Cardiac muscle cell (in vitro differentiated cells and primary cell): ENCODE measurements around the gene PPFIA4. TPM values are rescaled to one million over a fixed set of nuclear protein-coding genes. Genes with fewer than 3 reads are reported as not detected.

ENCODE experiments used
- DNase-seq, 2 donors: peaks; one replicate each; pipeline versions ENCODE4 v3.0.0 to v3.0.0-alpha.2; 2010 to 2017; ENCODE audit warnings: low read depth in 1 of 2, low spot score in 1 of 2
- H3K27ac ChIP-seq: fragments of 200-600 bp; sonication (generic); 2 replicates; pipeline ENCODE4 v1.5.1; 2016
- H3K27me3 ChIP-seq: fragments of 200-600 bp; sonication (generic); 2 replicates; pipeline ENCODE4 v1.6.0; 2016; ENCODE audit warnings: control low read depth
- H3K36me3 ChIP-seq: fragments of 200-600 bp; sonication (generic); 2 replicates; pipeline ENCODE4 v1.5.1; 2016; ENCODE audit warnings: control low read depth
- H3K4me1 ChIP-seq: fragments of 200-600 bp; sonication (generic); 2 replicates; pipeline ENCODE4 v1.8.1; 2017; ENCODE audit warnings: low read depth, mild to moderate bottlenecking, mixed run types
- H3K4me3 ChIP-seq: fragments of 200-600 bp; sonication (generic); 2 replicates; pipeline ENCODE4 v1.5.1; 2016; ENCODE audit warnings: mild to moderate bottlenecking
- H3K9me3 ChIP-seq: fragments of 200-600 bp; sonication (generic); 2 replicates; pipeline ENCODE4 v1.5.1; 2017; ENCODE audit warnings: low read depth, mild to moderate bottlenecking, control low read depth
- CTCF ChIP-seq: IDR thresholded peaks from 2 replicates; pipeline ENCODE4 v1.5.1; 2012; ENCODE audit warnings: low read depth, mild to moderate bottlenecking, low read length
- polyA plus RNA-seq: library from polyadenylated mRNA; unstranded; fragments of >200 nt; fragmentation: Nextera tagmentation; extraction: Ambion mirVana; gene quantifications from 2 replicates; pipeline ENCODE4 v1.2.1, GENCODE V29; 2016
- total RNA-seq: library from RNA; depleted of rRNA; stranded (reverse); fragments of >200 nt; gene quantifications from 2 replicates; pipeline ENCODE4 v1.2.3, GENCODE V29; 2016

The PPFIA4 gene
- total and polyA plus RNA-seq, 2 experiments from 2014 or later = 97.5 to 207 TPM

DNA sequence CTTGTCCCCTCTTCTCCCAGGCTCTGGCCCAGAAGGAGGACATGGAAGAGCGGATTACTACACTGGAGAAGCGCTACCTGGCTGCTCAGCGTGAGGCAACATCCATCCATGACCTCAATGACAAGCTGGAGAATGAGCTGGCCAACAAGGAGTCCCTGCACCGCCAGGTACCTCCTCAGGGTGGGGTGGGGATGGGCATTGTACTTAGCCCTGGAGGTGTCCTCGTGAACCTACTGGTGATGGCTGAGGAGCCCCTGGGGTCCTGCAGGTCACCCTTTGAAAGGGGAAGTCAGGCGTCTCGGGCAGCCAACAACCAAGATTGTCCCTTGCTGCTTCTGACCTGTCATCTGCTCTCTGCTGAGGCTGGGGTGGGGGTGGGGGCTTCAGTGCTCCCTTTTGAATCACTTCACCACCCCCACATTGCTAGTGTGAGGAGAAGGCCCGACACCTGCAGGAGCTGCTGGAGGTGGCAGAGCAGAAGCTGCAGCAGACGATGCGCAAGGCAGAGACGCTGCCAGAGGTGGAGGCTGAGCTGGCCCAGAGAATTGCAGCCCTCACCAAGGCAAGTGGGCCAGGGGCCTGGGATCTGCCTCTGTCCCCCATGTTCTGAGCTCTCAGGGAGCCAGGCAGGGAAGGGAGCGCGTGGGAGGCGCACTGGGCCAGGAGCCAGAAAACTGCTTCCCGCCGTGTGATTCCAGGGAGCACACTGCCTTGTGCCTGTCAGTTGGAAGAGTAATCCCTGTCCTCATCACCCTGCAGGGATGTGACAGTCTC is 19.7 kb downstream of the PPFIA4 start:
- no peak for TF ChIP-seq CTCF
- peak in 1 of 2 donors; percentile 53 for DNase-seq
- Histone ChIP-seq H3K4me3 (no peak overlapping the region), H3K27me3 (no peaks in the 10 kb centered on the region), H3K4me1 (peaks cover 16% of the 10 kb centered on the region), H3K36me3 (peaks cover 51% of the 10 kb centered on the region), H3K9me3 (no peaks in the 10 kb centered on the region), H3K27ac (no peak overlapping the region)

DNA sequence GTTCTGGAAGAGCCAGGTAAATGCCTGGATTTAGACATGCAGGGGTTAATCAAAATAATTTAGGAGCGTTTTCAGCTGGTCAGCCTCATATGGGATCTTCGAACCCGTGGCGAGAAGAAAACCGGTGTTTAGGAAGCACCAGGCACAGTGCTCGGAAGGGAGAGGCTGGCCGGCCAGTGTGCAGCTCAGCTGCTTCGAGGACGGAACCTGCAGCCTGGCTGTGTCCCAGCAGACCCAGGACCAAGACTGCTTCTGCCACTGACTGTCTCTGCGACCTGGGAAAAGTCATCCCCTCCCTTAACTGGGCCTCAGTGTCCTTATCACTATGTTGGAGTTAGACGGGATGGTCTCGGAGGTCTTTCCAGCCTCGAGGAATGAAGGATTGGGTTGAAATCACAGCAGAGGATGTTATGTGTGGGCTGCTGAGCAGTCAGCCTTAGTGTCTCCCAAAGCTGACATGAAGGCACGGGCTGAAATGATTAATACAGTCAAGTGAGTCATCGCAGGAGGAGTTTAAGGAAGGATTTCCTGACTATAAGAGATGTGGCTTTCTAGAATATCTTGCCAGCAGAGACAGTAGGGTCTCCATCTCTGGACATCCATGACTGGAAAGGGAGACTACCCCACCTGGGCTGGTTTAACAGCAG is 20.8 kb downstream of the PPFIA4 start:
- Histone ChIP-seq H3K36me3 (peaks cover 54% of the 10 kb centered on the region), H3K9me3 (no peaks in the 10 kb centered on the region), H3K4me3 (no peak overlapping the region), H3K27me3 (no peaks in the 10 kb centered on the region), H3K4me1 (peaks cover 12% of the 10 kb centered on the region), H3K27ac (no peak overlapping the region)
- peak in 1 of 2 donors; percentile 82 for DNase-seq
- no peak for TF ChIP-seq CTCF

- no peaks in the 10 kb centered on the region for H3K27me3 ChIP-seq
- H3K36me3 ChIP-seq = peaks cover 60% of the 10 kb centered on the region
- H3K27ac ChIP-seq = no peak overlapping the region
- H3K9me3 ChIP-seq = no peaks in the 10 kb centered on the region
- TF ChIP-seq CTCF = no peak
- peaks cover 7% of the 10 kb centered on the region for H3K4me1 ChIP-seq
- no peak overlapping the region for H3K4me3 ChIP-seq
- no peak for DNase-seq
These were observed 21.8 kb downstream of the PPFIA4 start for GRCh38 chr1:203048086-203048485.

DNA sequence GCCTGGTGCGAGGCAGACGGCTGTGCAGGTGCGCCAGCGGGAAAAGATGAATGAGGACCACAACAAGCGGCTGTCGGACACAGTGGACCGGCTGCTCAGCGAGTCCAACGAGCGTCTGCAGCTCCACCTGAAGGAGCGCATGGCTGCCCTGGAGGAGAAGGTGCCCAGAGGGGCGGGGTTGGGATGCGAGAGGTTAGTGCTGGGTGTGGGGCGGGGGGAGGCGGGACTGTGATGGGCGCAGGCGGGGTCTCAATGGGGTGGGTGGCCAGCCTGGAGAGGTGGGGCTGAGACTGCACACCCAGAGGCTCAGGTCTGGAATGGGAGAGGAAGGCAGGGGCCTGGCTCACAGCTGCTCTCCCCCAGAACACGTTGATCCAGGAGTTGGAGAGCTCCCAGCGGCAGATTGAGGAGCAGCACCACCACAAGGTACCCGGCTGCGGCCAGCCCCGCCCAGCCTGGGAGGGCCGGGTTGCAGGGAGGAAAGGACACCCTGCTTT is 22.3 kb downstream of the PPFIA4 start:
- Histone ChIP-seq H3K4me1 (peaks cover 7% of the 10 kb centered on the region), H3K36me3 (peaks cover 56% of the 10 kb centered on the region), H3K9me3 (no peaks in the 10 kb centered on the region), H3K4me3 (no peak overlapping the region), H3K27ac (no peak overlapping the region), H3K27me3 (no peaks in the 10 kb centered on the region)
- DNase-seq = peak in 1 of 2 donors; percentile 58
- no peak for TF ChIP-seq CTCF

DNA sequence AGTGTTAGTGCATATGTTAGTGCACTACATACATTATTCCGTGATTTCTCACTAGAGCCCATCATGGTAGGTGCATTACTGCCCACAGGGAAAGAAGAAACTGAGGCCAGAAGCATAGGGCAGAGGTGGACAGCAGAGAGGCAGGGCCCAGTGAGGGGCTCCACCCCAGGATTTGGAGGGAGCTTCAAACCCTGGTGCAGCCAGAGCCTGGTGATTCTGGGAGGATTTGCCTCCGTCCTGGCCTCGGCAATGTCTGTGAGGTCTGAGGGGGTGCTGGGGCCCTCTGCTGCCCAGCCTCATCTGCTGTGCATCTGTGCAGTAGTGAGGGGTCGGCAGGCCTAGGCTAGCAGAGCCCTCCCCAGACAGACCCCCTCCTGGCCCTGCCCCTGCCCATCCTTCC is 22.8 kb downstream of the PPFIA4 start:
- Histone ChIP-seq H3K4me1 (peaks cover 7% of the 10 kb centered on the region), H3K27me3 (no peaks in the 10 kb centered on the region), H3K9me3 (no peaks in the 10 kb centered on the region), H3K4me3 (no peak overlapping the region), H3K36me3 (peaks cover 56% of the 10 kb centered on the region), H3K27ac (no peak overlapping the region)
- DNase-seq = no peak
- TF ChIP-seq CTCF = no peak
